Endothelial cell (in vitro differentiated cells): Measurements from ENCODE around the gene THBS3. TPM values are rescaled to one million over a fixed set of nuclear protein-coding genes. Genes with fewer than 3 reads are reported as not detected.
A peak's percentile ranks its signal among the peaks of the same experiment; 100 is the strongest.
"Not testable (repeated sequence)": the region's sequence is repeated elsewhere in the genome, so short reads cannot be mapped to it uniquely, and the experiment has no call there.

ENCODE experiments used
- DNase-seq: peaks from one replicate; pipeline ENCODE4 v3.0.0; 2021; ENCODE audit warnings: low spot score
- H3K27ac Mint-ChIP-seq: one replicate; pipeline ENCODE4 v1.8.0; 2021; ENCODE audit warnings: mixed read lengths, inconsistent platforms; ENCODE audit not compliant: unreplicated experiment
- H3K27me3 Mint-ChIP-seq: one replicate; pipeline ENCODE4 v1.8.0; 2021; ENCODE audit warnings: mild to moderate bottlenecking, moderate library complexity, mixed read lengths, inconsistent platforms; ENCODE audit not compliant: unreplicated experiment
- H3K36me3 Mint-ChIP-seq: one replicate; pipeline ENCODE4 v1.8.0; 2021; ENCODE audit warnings: mild to moderate bottlenecking, low read depth, mixed read lengths, inconsistent platforms; ENCODE audit not compliant: unreplicated experiment
- H3K4me1 Mint-ChIP-seq: one replicate; pipeline ENCODE4 v1.8.0; 2021; ENCODE audit warnings: mild to moderate bottlenecking, mixed read lengths, inconsistent platforms; ENCODE audit not compliant: unreplicated experiment
- H3K4me3 Mint-ChIP-seq: one replicate; pipeline ENCODE4 v1.8.0; 2021; ENCODE audit warnings: mild to moderate bottlenecking, mixed read lengths, inconsistent platforms; ENCODE audit not compliant: unreplicated experiment
- H3K9me3 Mint-ChIP-seq: one replicate; pipeline ENCODE4 v1.8.0; 2021; ENCODE audit warnings: mixed read lengths, inconsistent platforms; ENCODE audit not compliant: unreplicated experiment
- total RNA-seq: library from RNA; stranded (reverse); fragmentation: NEBNext Ultra II Directional; extraction: Animal tissue kit (Norgen Biotek cat#: 25700); gene quantifications from one replicate; pipeline ENCODE4 v1.2.1, GENCODE V29; 2021; ENCODE audit not compliant: unreplicated experiment
- TF ChIP-seq, protein P1 (sequence below): fragments of 200-600 bp; sonication (generic); IDR thresholded peaks from one replicate; pipeline ENCODE4 v1.5.0; 2021; ENCODE audit warnings: antibody characterized with exemption; ENCODE audit not compliant: unreplicated experiment

THBS3 gene
- total RNA-seq, 1 donor from 2014 or later, result 35.5 TPM

DNA sequence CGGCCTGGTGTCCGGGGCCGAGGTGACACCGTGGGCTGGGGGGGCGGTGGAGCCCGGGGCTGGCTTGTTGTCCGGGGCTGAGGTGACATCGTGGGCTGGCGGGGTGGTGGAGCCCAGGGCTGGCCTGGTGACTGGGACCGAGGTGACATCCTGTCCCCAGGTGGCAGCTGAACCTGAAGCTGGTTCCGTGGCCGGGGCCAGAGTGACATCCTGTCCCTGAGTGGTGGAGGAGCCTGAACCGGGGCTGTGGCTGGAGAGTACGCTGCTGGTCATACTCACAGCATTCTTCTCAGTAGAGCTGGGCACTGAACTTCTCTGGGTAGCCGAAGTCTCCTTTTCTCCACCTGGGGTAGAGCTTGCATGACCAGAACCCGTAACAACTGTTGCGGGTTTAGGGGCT, 15.8 kb downstream of the THBS3 start:
- no peak for DNase-seq
- Mint-ChIP-seq H3K27me3 (peaks cover 35% of the 10 kb centered on the region), H3K4me1 (peaks cover 23% of the 10 kb centered on the region), H3K9me3 (no peaks in the 10 kb centered on the region), H3K36me3 (peaks cover 20% of the 10 kb centered on the region), H3K4me3 (peak overlapping the region; percentile 47), H3K27ac (peak overlapping the region; percentile 74)
- TF ChIP-seq, protein P1, sequence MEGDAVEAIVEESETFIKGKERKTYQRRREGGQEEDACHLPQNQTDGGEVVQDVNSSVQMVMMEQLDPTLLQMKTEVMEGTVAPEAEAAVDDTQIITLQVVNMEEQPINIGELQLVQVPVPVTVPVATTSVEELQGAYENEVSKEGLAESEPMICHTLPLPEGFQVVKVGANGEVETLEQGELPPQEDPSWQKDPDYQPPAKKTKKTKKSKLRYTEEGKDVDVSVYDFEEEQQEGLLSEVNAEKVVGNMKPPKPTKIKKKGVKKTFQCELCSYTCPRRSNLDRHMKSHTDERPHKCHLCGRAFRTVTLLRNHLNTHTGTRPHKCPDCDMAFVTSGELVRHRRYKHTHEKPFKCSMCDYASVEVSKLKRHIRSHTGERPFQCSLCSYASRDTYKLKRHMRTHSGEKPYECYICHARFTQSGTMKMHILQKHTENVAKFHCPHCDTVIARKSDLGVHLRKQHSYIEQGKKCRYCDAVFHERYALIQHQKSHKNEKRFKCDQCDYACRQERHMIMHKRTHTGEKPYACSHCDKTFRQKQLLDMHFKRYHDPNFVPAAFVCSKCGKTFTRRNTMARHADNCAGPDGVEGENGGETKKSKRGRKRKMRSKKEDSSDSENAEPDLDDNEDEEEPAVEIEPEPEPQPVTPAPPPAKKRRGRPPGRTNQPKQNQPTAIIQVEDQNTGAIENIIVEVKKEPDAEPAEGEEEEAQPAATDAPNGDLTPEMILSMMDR, result no peak

DNA sequence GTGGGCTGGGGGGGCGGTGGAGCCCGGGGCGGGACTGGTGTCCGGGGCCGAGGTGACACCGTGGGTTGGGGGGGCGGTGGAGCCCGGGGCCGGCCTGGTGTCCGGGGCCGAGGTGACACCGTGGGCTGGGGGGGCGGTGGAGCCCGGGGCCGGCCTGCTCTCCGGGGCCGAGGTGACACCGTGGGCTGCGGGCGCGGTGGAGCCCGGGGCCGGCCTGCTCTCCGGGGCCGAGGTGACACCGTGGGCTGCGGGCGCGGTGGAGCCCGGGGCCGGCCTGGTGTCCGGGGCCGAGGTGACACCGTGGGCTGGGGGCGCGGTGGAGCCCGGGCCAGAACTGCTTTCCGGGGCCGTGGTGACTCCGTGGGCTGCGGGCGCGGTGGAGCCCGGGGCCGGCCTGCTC, 17.8 kb downstream of the THBS3 start:
- DNase-seq, result not testable (repeated sequence)
- peaks cover 23% of the 10 kb centered on the region for H3K27me3 Mint-ChIP-seq

DNA sequence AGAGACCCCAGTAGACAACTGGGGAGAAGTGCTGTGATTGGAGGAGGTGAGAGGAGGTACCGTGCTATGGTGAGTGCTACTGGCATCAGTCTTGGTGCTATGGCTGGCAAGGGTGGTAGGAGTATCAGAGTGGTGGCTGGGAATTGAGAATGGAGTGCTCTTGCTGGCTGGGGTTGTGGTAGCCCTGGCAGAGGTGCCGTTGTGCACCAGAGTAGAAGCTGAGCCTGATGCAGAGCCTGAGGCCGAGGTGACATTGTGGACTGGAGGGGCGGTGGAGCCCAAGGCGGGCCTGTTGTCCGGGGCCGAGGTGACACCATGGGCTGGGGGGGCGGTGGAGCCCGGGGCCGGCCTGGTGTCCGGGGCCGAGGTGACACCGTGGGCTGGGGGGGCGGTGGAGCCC, 19.4 kb downstream of the THBS3 start:
- peak overlapping the region; percentile 81 for H3K4me3 Mint-ChIP-seq
- H3K36me3 Mint-ChIP-seq, result peaks cover 13% of the 10 kb centered on the region
- no peaks in the 10 kb centered on the region for H3K9me3 Mint-ChIP-seq
- H3K27me3 Mint-ChIP-seq, result peaks cover 16% of the 10 kb centered on the region
- TF ChIP-seq, protein P1, result no peak
- H3K27ac Mint-ChIP-seq, result peak overlapping the region; percentile 90
- no peaks in the 10 kb centered on the region for H3K4me1 Mint-ChIP-seq
- DNase-seq, result no peak

More for the DNA sequence above, 17.8 kb downstream of the THBS3 start:
- H3K4me3 Mint-ChIP-seq, H3K36me3 Mint-ChIP-seq, H3K27ac Mint-ChIP-seq, H3K9me3 Mint-ChIP-seq, H3K4me1 Mint-ChIP-seq: not testable (repeated sequence)

GRCh38 chr1:155187456-155187891, 20.2 kb downstream of the THBS3 start:
- TF ChIP-seq, protein P1, result no peak
- DNase-seq, result no peak
- no peak overlapping the region for H3K27ac Mint-ChIP-seq
- H3K4me1 Mint-ChIP-seq, result no peaks in the 10 kb centered on the region
- H3K4me3 Mint-ChIP-seq, result peak overlapping the region; percentile 81
- no peaks in the 10 kb centered on the region for H3K9me3 Mint-ChIP-seq
- H3K27me3 Mint-ChIP-seq, result peaks cover 15% of the 10 kb centered on the region
- H3K36me3 Mint-ChIP-seq, result peaks cover 15% of the 10 kb centered on the region

- no peak for DNase-seq
- TF ChIP-seq, protein P1, result no peak
- H3K27ac Mint-ChIP-seq, result no peak overlapping the region
- H3K9me3 Mint-ChIP-seq, result no peaks in the 10 kb centered on the region
- peaks cover 12% of the 10 kb centered on the region for H3K27me3 Mint-ChIP-seq
- peaks cover 15% of the 10 kb centered on the region for H3K36me3 Mint-ChIP-seq
- H3K4me1 Mint-ChIP-seq, result no peaks in the 10 kb centered on the region
- H3K4me3 Mint-ChIP-seq, result peak overlapping the region; percentile 42
Measured at GRCh38 chr1:155186794-155187455, 20.8 kb downstream of the THBS3 start.
